Tibial nerve (tissue), 3 donors: ENCODE data around the gene ZNF143.

Source experiments
- CTCF ChIP-seq, 5 experiments: fragments of 200-600 bp in 3 of 5; fragments of 450-650 bp in 2 of 5; sonication (generic) in 3 of 5; IDR thresholded peaks; one replicate each; pipeline ENCODE4 v1.5.1; 2016 to 2019; ENCODE audit warnings: antibody characterized with exemption in 5 of 5, mild to moderate bottlenecking in 3 of 5, moderate library complexity in 2 of 5
- POLR2A ChIP-seq, 2 donors: fragments of 450-650 bp; IDR thresholded peaks; one replicate each; pipeline ENCODE4 v1.6.1; 2017; ENCODE audit warnings: antibody characterized with exemption in 2 of 2, mild to moderate bottlenecking in 2 of 2, moderate library complexity in 2 of 2

- TF ChIP-seq POLR2A (IDR thresholded peaks at IDR 0.05) (no peak), CTCF (IDR thresholded peaks at IDR 0.05) (no peak)
These were observed 12.0 kb upstream of the ZNF143 start for GRCh38 chr11:9448576-9449352.
